ENCODE results near the gene FOXD2. TPM values are rescaled to one million over a fixed set of nuclear protein-coding genes. Genes with fewer than 3 reads are reported as not detected.

FOXD2 gene
- total and polyA plus RNA-seq, 7 donors: 0.04 to 0.13 (median 0.04) TPM

DNA sequence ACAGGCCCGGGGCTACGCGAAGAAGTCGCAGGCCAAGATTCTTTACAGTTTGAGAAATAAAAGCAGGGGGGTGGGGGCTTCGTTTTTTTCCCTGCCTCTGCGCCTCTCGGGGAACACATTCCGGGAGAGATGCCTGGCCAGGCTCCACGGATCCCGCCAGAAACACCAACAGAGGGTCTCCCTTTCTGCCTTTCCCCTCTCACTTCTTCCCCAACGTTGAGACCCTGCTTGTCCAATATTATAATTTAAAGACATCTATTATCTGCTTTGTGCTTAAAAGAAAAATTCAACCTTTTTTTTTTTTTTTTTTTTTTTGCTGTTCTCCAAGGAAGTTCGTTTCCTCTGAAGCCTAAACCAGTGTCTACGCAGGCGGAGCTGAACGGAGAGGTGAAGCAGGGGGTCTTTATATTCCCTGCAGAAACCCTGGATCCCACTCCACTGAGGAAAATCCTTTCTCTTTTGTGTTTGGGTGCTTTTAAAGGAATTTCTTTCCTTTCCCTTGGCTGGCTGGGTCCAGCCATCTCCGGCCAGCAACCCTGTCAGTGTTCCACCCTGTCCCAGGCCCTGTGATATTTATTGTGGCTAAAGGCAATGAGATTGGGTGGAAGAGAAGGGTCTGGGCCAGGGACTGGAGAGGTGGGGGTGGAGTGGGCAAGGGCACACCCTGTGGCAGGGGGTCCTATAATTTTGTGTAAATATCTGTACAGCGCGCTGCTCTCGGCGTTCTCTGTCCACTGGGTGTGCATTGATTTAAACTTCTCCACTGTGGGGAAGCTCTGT is 2.2 kb downstream of the FOXD2 start:
- no peak for DNase-seq
- no peaks in the 10 kb centered on the region for H3K9me3 ChIP-seq
- H3K4me3 ChIP-seq: peak overlapping the region; percentile 69
- ATAC-seq: no peak
- H3K27me3 ChIP-seq (ENCODE audit: insufficient read depth in 3 of 3, low read length in 2 of 3): peaks cover 0 to 91% (median 63%) of the 10 kb centered on the region in 3 donors
- 82 to 84% (median 83%) methylated on average over 20 of the region's 20 CpGs for WGBS, 3 donors
- TF ChIP-seq CTCF (IDR thresholded peaks at IDR 0.05): no peak
- intact Hi-C loops (cut with DNase I): loop anchor here (5.0 kb wide), 1 partner anchor 272 kb away; no protein-coding TSS in a partner anchor
- H3K36me3 ChIP-seq (ENCODE audit: insufficient read depth in 1 of 2, low read depth in 1 of 2): no peaks in the 10 kb centered on the region
- no peak overlapping the region for H3K27ac ChIP-seq
- peaks cover 2% of the 10 kb centered on the region for H3K4me1 ChIP-seq

- H3K36me3 ChIP-seq (ENCODE audit: insufficient read depth in 1 of 2, low read depth in 1 of 2): no peaks in the 10 kb centered on the region
- no peak overlapping the region for H3K4me3 ChIP-seq
- ATAC-seq (no peak), DNase-seq (no peak)
- TF ChIP-seq CTCF (IDR thresholded peaks at IDR 0.05): no peak
- H3K27me3 ChIP-seq (ENCODE audit: insufficient read depth in 3 of 3, low read length in 2 of 3): peaks cover 0 to 91% (median 67%) of the 10 kb centered on the region in 3 donors
- no peaks in the 10 kb centered on the region for H3K9me3 ChIP-seq
- 69 to 75% (median 69%) methylated on average over 5 of the region's 5 CpGs for WGBS, 3 donors
- H3K4me1 ChIP-seq: peaks cover 5% of the 10 kb centered on the region
- intact Hi-C loops (cut with DNase I): no loop called here
- H3K27ac ChIP-seq: no peak overlapping the region
These were observed 2.8 kb downstream of the FOXD2 start for GRCh38 chr1:47440599-47441081.

DNA sequence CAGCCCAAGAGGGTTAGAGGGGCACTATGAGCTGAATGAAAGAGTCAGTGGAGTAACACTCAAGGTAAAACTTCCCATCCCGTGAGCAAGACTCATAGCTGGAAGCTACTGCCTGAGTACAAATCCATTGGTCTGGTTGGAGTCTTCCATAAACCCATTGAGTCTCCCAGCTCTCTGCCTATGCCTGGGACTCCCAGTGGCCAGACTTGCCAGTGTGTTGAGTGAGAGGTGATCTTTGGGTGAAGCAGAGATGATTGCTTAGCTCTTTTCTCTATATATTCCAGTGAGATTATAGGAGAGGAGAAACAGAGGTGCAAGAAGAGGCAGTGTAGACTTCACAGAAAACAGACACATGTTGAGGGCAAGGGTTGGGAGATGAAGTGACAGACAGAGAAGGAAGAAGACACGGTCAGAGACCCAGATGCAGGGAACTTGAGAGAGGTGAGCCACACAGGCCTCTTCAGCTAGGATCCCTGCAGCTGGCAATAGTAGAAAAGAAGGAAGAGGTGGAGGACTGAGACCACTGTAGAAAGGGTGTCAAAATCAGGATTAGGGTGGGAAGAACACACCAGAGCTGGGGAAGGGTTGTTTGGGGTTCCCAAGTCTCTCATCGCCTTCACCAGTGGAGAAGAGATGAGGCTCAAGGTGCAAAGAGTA is 3.7 kb downstream of the FOXD2 start:
- Histone ChIP-seq H3K27me3 (ENCODE audit: insufficient read depth in 3 of 3, low read length in 2 of 3) (peaks cover 0 to 91% (median 62%) of the 10 kb centered on the region in 3 donors), H3K4me3 (no peak overlapping the region), H3K9me3 (no peaks in the 10 kb centered on the region), H3K4me1 (peaks cover 5% of the 10 kb centered on the region), H3K36me3 (ENCODE audit: insufficient read depth in 1 of 2, low read depth in 1 of 2) (no peaks in the 10 kb centered on the region), H3K27ac (no peak overlapping the region)
- TF ChIP-seq CTCF (IDR thresholded peaks at IDR 0.05): no peak
- intact Hi-C loops (cut with DNase I): no loop called here
- ATAC-seq (no peak), DNase-seq (no peak)
- WGBS, 3 donors: 87 to 100% (median 94%) methylated on average over 3 of the region's 3 CpGs

DNA sequence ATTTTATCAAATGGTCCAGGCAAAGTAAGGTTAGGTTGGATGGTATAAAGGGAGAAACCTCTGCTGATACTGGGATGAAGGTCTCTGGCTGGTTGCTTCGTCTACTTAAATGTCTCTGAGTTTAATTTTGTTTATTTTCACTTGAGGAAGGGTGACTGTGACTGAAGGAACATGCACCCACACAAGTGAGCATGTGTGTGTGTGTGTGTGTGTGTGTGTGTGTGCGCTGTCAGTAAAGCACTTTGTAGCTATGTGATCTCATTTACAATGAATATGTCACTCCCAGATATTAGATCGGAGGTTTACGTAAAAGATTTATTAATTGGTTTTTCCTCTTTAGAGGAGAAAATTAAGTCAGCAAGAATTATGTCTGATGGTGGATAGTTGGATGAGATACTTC is 4.4 kb downstream of the FOXD2 start:
- intact Hi-C loops (cut with DNase I): no loop called here
- 90 to 95% (median 94%) methylated on average over 4 of the region's 4 CpGs for WGBS, 3 donors
- DNase-seq (no peak), ATAC-seq (no peak)
- H3K4me1 ChIP-seq: peaks cover 5% of the 10 kb centered on the region
- H3K4me3 ChIP-seq: no peak overlapping the region
- TF ChIP-seq CTCF (IDR thresholded peaks at IDR 0.05): no peak
- no peaks in the 10 kb centered on the region for H3K9me3 ChIP-seq
- H3K27ac ChIP-seq: no peak overlapping the region
- no peaks in the 10 kb centered on the region for H3K36me3 ChIP-seq (ENCODE audit: insufficient read depth in 1 of 2, low read depth in 1 of 2)
- peaks cover 0 to 91% (median 66%) of the 10 kb centered on the region in 3 donors for H3K27me3 ChIP-seq (ENCODE audit: insufficient read depth in 3 of 3, low read length in 2 of 3)

All from psoas muscle (tissue), 8 donors.